HAP-1 (cell line): ENCODE results near the gene HPS3.

Experiments
- DNase-seq, 2 experiments: peaks; one replicate each; pipeline ENCODE4 v3.0.0-alpha.2; 2016 to 2020; ENCODE audit warnings: low spot score in 2 of 2
- H3K27me3 ChIP-seq: fragments of 250-450 bp; sonication (Bioruptor Pico); 2 replicates; pipeline ENCODE4 v1.5.1; 2020; ENCODE audit warnings: low read depth, mild to moderate bottlenecking, moderate library complexity
- H3K36me3 ChIP-seq: fragments of 250-450 bp; sonication (Bioruptor Pico); replicated peaks from 2 replicates; pipeline ENCODE4 v1.5.1; 2020; ENCODE audit warnings: mild to moderate bottlenecking
- H3K4me1 ChIP-seq: fragments of 250-450 bp; sonication (Bioruptor Pico); 2 replicates; pipeline ENCODE4 v1.5.1; 2020; ENCODE audit warnings: mild to moderate bottlenecking
- H3K4me3 ChIP-seq: fragments of 250-450 bp; sonication (Bioruptor Pico); 2 replicates; pipeline ENCODE4 v1.5.1; 2020; ENCODE audit warnings: mild to moderate bottlenecking, moderate library complexity
- H3K9me3 ChIP-seq: fragments of 250-450 bp; sonication (Bioruptor Pico); 2 replicates; pipeline ENCODE4 v1.5.1; 2020; ENCODE audit warnings: mild to moderate bottlenecking, moderate library complexity
- in situ Hi-C: fragments of 300-500 bp; cut with MboI; formaldehyde crosslinking; loops from 3 replicates; pipeline ENCODE4 v1.14.3; 2020; ENCODE audit warnings: low sequenced_read_pairs, inconsistent platforms, mixed read lengths

Gene HPS3, protein sequence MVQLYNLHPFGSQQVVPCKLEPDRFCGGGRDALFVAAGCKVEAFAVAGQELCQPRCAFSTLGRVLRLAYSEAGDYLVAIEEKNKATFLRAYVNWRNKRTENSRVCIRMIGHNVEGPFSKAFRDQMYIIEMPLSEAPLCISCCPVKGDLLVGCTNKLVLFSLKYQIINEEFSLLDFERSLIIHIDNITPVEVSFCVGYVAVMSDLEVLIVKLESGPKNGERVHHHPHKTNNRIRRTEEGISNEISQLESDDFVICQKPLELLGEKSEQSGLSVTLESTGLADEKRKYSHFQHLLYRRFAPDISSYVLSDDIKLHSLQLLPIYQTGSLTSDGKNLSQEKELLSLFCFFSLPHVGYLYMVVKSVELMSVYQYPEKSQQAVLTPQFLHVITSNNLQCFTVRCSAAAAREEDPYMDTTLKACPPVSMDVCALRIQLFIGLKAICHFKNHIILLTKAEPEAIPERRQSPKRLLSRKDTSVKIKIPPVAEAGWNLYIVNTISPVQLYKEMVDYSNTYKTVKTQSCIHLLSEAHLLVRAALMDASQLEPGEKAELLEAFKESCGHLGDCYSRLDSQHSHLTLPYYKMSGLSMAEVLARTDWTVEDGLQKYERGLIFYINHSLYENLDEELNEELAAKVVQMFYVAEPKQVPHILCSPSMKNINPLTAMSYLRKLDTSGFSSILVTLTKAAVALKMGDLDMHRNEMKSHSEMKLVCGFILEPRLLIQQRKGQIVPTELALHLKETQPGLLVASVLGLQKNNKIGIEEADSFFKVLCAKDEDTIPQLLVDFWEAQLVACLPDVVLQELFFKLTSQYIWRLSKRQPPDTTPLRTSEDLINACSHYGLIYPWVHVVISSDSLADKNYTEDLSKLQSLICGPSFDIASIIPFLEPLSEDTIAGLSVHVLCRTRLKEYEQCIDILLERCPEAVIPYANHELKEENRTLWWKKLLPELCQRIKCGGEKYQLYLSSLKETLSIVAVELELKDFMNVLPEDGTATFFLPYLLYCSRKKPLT

DNA sequence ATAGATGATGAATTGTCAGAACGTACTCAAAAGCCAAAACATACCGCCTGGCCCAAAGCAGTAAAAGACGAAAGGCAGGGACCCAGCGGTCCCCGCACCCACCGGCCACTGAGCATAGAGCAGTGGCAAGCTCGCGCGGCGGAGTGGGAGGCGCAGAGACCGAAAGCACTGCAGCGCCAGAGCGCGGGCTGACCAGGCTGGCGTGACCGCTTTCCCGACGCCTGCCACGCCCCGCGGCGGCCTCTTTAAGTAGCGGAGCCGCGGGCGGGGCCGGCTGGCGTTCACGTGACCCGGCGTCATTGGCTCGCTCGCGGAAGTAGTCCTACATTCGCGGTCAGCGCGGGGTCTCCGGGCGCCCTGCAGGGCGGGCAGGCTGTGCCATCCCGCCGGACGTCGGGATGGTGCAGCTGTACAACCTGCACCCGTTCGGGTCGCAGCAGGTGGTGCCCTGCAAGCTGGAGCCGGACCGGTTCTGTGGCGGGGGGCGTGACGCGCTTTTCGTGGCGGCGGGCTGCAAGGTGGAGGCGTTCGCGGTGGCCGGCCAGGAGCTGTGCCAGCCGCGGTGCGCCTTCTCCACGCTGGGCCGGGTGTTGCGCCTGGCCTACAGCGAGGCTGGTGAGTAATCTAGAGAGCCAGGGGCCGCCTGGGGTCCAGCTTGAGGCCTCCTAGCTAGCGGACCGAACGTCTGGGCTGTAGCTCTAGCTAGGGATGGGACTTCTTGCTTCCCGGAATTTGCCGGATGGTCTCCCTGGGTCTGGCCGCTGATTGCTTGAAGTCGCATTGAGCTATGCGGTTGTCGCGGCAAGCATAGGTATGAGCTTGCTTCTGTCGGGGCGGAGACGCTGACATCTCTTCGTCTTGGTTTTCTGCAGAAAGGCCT is at the start of gene HPS3:
TSS of gene HPS3 (plus strand) at position 313 of the 880 bp plus-strand sequence. CDS start at position 399, 86 bp downstream.
- Histone ChIP-seq H3K27me3 (no peaks in the 10 kb centered on the region), H3K4me1 (peaks cover 9% of the 10 kb centered on the region; the same call in 1 of the 2 replicates), H3K4me3 (peak within 1 kb of the TSS; percentile 77), H3K36me3 (no peaks in the 10 kb centered on the region), H3K9me3 (no peaks in the 10 kb centered on the region)
- in situ Hi-C loops, result no loop called here
- DNase-seq, result peak; percentile 88 to 91

DNA sequence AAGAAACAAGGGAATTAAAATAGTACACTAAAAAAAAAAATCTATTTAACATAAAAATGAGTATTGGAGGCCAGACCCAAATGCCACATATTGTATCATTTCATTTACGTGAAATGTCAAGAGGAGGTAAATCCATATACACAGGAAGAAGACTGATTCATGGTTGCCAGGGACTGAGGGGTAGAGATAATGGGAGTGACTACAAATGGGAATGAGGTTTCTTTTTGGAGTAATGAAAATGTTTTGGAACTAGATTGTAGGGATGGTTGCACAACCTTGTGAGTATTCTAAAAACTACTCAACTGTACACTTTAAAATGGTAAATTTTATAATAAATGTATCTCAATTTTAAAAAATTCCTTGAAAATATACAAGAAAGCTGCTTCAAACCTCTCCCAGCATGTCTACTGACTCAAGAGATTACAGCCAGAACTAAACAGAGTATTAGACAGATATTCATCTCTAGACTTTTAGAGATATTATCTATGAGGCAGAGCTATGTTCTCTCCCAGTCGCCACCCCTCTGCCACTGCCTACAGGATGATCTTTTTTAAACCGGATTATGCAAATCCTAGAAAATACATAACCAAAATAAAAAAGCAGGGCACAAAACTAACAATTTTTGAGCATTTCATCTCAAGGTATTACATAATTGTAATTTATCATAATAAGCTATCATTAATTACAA is 49.3 kb upstream of the HPS3 start:
- Histone ChIP-seq H3K4me3 (no peak overlapping the region), H3K27me3 (no peaks in the 10 kb centered on the region), H3K36me3 (peaks cover 22% of the 10 kb centered on the region), H3K4me1 (peaks cover 33% of the 10 kb centered on the region), H3K9me3 (no peaks in the 10 kb centered on the region)
- in situ Hi-C loops, result no loop called here
- peak; percentile 58 to 85 for DNase-seq

DNA sequence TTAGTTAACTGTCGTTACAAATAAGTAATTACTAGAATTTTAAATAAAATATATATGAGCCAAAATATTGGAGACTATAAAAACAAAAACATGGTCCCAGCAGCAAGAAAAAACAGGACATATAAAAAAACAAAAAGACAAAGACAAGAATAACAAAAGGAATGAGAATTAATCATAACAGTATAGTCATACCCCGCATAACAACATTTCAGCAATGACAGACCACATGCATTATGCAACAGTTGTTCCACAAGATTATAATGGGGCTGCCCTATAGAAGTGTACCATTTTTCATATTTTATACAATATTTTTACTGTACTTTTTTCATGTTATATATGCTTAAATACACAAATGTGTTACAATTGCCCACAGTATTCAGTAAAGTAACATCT is 48.7 kb upstream of the HPS3 start:
- no peak overlapping the region for H3K4me3 ChIP-seq
- DNase-seq, result no peak

DNA sequence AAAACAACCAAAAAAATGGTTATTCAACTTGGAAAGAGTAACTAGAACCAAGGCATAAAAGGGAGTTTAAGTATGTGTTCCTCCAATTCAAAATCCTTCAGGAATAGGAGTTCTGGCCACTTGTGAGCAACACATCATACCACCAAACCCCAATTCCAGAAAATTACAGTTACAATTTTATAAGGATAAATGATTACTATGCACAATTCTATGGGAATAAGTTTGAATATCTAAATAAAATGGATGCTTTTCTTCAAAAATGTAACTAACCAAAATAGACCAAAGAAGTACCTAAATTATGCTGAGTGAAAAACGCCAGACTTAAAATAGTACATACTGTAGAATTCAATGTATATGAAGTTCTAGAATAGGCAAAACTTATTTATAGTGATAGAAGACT is 47.7 kb upstream of the HPS3 start:
- Histone ChIP-seq H3K4me3 (no peak overlapping the region), H3K36me3 (peaks cover 17% of the 10 kb centered on the region), H3K27me3 (no peaks in the 10 kb centered on the region), H3K9me3 (no peaks in the 10 kb centered on the region), H3K4me1 (peaks cover 34% of the 10 kb centered on the region)
- DNase-seq, result no peak
- in situ Hi-C loops, result no loop called here

More for the DNA sequence above, 48.7 kb upstream of the HPS3 start:
- H3K27me3 ChIP-seq, result no peaks in the 10 kb centered on the region
- in situ Hi-C loops, result no loop called here
- peaks cover 19% of the 10 kb centered on the region for H3K36me3 ChIP-seq
- H3K9me3 ChIP-seq, result no peaks in the 10 kb centered on the region
- H3K4me1 ChIP-seq, result peaks cover 33% of the 10 kb centered on the region

DNA sequence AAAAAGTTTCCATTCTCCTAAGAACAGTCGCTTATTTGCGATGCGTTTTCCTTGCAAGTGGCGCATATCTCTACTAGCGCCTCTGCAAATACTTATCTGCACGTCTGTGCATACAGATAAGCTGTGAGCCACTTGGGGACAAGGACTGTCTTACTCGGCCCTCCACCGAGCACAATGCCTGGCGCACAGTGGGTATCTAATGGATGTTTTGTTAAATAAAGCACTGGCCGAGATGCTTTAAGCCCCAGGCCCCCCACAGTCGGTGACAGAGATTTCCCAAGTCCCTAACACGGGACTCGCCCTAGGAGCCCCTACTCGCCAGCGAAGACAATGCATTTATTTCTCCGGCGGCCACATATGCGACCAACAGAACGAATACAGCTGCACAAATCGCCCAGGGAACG is 43.6 kb upstream of the HPS3 start:
- Histone ChIP-seq H3K36me3 (peaks cover 15% of the 10 kb centered on the region), H3K27me3 (no peaks in the 10 kb centered on the region), H3K4me1 (peaks cover 21% of the 10 kb centered on the region), H3K9me3 (no peaks in the 10 kb centered on the region), H3K4me3 (peak overlapping the region; percentile 68)
- peak in 1 of 2 experiments; percentile 53 for DNase-seq
- in situ Hi-C loops, result no loop called here

DNA sequence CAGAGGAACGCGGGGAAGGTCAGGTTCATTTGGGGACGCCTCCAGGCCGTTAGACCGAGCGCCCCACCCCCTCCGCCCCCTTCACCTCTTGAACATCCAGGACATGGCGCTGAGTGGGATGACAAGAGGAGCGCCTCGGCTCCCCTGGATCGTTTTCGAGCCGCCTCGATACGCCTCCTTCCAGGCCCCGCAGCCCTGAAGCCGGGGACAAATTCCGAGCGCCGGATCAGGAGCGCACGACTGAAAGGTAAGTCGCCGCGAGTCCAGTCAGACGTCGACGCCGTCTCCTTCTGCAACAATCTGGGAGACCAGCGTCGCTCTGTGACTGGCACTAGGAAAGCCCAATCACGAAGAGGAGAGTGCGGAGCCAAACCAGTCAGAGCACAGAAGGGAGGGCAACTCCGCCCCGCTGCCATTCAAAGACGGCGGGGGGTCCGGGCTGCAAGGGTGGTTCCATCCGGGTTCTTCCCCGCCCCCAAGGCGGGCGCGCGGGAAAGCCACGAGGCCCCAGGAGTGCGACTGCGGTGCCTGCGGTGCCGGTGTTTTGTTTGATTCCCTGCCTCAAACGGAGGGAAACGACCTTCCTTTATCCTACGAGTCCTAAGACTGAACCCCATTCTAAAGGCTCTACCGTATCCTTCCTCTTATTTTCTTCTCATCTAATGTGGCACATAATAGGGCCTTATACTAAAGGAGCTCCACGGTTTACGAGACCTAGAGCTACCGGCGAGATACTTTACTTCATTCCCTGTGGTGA is 43.0 kb upstream of the HPS3 start, which contains the start of gene HLTF:
TSS of gene HLTF (minus strand) at position 302 of the 757 bp plus-strand sequence. CDS start at position 105, 197 bp downstream.
- Histone ChIP-seq H3K36me3 (peaks cover 15% of the 10 kb centered on the region), H3K27me3 (no peaks in the 10 kb centered on the region), H3K4me3 (peak within 1 kb of the TSS; percentile 68), H3K4me1 (peaks cover 17% of the 10 kb centered on the region), H3K9me3 (no peaks in the 10 kb centered on the region)
- DNase-seq, result peak; percentile 92 to 99
- in situ Hi-C loops, result no loop called here

DNA sequence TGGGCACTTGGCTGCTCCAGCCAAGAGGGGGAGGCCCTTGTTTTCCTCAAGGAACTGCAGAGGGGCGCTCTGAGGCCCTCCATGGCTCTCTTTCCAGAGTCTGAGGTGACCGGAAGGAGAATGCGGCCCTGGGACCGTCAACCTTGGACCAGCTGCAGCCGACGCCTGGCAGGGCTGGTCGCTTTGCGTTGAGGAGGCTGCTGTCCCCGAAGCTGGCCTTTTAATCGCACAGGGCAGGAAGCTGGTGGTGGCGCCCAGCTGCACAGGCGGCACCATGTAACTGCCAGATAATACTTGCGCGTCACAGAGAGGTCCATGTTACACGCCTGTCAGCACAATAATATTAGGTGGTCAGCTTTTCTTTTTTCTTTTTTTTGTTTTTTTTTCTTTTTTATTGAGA is 42.2 kb upstream of the HPS3 start:
- no peaks in the 10 kb centered on the region for H3K27me3 ChIP-seq
- no peak overlapping the region for H3K4me3 ChIP-seq
- H3K9me3 ChIP-seq, result no peaks in the 10 kb centered on the region
- no peak for DNase-seq
- in situ Hi-C loops, result no loop called here
- peaks cover 12% of the 10 kb centered on the region; the same call in 1 of the 2 replicates for H3K4me1 ChIP-seq
- peaks cover 15% of the 10 kb centered on the region for H3K36me3 ChIP-seq

DNA sequence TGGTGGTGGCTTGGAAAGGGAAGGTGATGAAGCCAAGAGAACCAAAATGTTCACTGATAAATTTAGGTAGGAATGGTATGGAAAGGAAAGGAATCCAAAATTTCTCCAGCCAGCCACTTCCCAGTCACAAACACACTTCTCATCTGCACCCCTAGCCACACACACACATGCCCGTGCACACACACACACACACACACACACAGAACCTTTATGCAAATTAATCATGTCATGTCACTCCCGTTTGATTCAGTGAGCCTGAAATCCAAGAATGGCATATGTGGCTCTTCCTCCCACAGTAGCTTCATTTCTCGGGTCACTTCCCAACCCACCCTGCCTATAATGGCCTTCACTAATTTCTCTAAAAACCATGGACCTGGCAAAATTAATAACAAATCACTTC is 40.0 kb upstream of the HPS3 start:
- H3K9me3 ChIP-seq, result no peaks in the 10 kb centered on the region
- no peak overlapping the region for H3K4me3 ChIP-seq
- in situ Hi-C loops, result no loop called here
- H3K4me1 ChIP-seq, result peaks cover 8% of the 10 kb centered on the region; the same call in 1 of the 2 replicates
- no peak for DNase-seq
- H3K36me3 ChIP-seq, result peaks cover 2% of the 10 kb centered on the region; the same call in 1 of the 2 replicates
- no peaks in the 10 kb centered on the region for H3K27me3 ChIP-seq

DNA sequence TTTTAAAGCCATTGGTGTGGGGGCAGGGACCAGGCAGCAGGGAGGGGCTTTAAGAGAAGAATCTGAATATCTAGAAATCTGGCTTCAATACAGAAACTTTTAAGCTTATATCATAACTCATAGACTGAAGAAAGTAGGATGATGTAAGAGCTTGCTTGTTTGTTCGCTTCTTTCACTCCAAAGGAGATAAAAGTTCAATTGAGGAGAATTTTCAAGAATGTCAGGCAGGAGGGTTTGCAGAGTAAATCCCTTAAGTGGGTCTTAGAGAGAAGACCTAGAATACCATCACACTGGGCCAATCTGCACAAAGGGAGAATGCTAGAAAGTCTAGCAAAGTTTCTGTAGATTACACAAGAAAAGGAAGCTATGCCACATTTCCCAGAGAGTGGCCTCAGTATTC is 39.0 kb upstream of the HPS3 start:
- in situ Hi-C loops, result no loop called here
- DNase-seq, result no peak
- H3K36me3 ChIP-seq, result no peaks in the 10 kb centered on the region
- H3K27me3 ChIP-seq, result no peaks in the 10 kb centered on the region
- peaks cover 2% of the 10 kb centered on the region; the same call in 1 of the 2 replicates for H3K4me1 ChIP-seq
- no peaks in the 10 kb centered on the region for H3K9me3 ChIP-seq
- H3K4me3 ChIP-seq, result no peak overlapping the region

DNA sequence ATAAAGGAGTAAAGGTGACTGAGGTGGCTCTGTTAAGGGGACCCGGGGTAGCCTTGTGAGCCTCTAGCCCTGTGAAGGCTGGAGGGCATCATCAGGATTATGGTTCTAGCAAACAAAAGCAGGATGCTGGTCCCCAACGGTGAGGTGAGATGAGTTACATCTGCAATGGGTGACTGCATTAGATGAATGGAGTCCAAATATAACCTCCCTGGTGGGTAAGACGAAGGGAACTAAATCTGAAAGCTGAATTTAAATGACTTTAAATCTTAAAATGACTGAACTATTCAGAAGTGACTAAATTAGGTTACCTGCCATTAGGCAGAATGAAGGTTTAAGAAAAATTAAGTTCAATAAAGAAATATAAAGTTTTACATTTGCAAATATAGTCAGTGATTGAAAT is 38.5 kb upstream of the HPS3 start:
- DNase-seq, result no peak

DNA sequence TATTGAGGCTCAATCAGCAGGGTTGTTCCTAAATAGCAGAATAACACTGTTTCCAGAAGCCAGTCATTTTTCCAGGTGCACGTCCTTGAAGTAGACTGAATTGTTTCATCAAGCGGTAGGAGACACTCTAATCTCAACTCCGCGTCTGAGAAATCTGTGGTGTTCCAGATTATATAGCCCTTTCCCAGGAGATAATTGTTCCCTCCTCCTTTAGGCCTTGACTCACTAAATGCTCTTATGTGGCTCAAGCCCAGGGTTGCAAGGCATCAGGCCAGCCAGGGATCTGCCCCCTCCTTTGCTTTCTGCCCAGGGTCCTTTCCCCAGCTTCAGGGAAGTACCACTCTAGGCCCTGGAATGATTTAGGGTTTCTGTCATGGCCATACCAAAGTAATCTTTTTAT is 37.5 kb upstream of the HPS3 start:
- no peaks in the 10 kb centered on the region for H3K4me1 ChIP-seq
- no peak for DNase-seq
- in situ Hi-C loops, result no loop called here

More for the DNA sequence above, 38.5 kb upstream of the HPS3 start:
- no peak overlapping the region for H3K4me3 ChIP-seq
- H3K4me1 ChIP-seq, result peaks cover 2% of the 10 kb centered on the region; the same call in 1 of the 2 replicates
- H3K9me3 ChIP-seq, result no peaks in the 10 kb centered on the region
- no peaks in the 10 kb centered on the region for H3K27me3 ChIP-seq
- in situ Hi-C loops, result no loop called here
- no peaks in the 10 kb centered on the region for H3K36me3 ChIP-seq

DNA sequence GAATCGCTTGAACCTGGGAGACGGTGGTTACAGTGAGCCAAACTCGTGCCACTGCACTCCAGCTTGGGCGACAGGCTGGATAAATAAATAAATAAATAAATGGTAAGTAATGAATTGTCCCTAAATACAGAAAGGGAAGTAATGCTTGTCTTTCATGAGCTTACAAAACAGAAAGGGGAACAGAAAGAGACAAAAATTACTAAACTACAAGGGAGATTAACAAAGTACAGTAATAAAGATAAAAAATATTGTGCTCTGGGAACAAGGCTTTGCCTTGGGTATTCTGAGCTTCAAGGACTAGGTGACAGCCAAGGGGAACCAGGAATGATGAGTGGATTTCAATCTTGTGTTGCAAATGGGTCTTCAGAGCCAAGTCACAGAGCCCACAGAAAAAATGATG is 34.0 kb upstream of the HPS3 start:
- no peaks in the 10 kb centered on the region for H3K27me3 ChIP-seq
- no peaks in the 10 kb centered on the region for H3K9me3 ChIP-seq
- no peaks in the 10 kb centered on the region for H3K36me3 ChIP-seq
- DNase-seq, result no peak
- no peaks in the 10 kb centered on the region for H3K4me1 ChIP-seq
- no peak overlapping the region for H3K4me3 ChIP-seq
- in situ Hi-C loops, result no loop called here

More for the DNA sequence above, 37.5 kb upstream of the HPS3 start:
- H3K4me3 ChIP-seq, result no peak overlapping the region
- no peaks in the 10 kb centered on the region for H3K27me3 ChIP-seq
- H3K36me3 ChIP-seq, result no peaks in the 10 kb centered on the region
- no peaks in the 10 kb centered on the region for H3K9me3 ChIP-seq
